Measurements from ENCODE around the gene GLTP.
"Not testable (repeated sequence)": the region's sequence is repeated elsewhere in the genome, so short reads cannot be mapped to it uniquely, and the experiment has no call there.

The GLTP gene, protein sequence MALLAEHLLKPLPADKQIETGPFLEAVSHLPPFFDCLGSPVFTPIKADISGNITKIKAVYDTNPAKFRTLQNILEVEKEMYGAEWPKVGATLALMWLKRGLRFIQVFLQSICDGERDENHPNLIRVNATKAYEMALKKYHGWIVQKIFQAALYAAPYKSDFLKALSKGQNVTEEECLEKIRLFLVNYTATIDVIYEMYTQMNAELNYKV

DNA sequence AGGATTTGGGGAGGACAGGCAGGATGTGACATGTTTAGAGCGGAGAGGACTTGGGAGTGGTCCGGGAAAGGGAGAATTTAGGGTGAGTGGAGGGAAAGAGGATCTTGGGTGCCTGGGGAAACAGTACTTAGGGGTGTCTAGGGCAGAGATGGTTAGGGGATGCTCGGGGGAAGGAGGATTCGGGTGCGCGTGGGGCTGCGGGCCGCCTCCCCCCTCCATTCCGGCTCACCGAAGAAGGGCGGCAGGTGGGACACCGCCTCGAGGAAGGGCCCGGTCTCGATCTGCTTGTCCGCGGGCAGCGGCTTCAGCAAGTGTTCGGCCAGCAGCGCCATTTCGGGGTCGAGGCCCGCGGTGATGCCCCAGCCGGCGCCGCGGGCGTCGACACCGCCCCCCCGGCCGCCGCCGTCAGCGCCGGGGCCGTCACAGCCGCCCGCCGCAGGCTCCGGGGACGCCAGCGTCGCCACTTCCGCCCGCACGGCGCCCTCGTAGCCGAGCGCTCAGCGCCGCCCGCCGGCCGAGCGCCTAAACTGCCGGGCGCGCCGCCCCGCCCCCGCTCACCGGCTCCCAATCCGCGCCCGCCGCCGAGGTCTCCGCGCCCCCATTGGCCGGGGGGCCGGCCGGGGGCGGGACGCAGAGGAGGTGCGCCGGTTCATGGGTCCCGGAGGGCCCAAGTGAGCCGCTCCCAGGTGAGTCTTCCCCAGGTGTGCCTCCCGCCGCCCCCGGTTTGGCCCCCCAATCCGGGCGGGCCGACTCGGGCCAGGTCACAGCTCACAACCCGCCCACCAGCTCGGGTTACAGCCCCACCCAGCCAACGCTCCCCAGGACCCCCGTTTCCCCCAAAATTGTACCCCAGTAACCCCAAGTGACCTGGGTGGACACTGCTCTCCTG lies at the start of gene GLTP:
Gene GLTP (minus strand): TSS at position 499 of the 889 bp plus-strand sequence. CDS start 167 bp downstream, at position 332.
- FAIRE-seq: no peak
- peak; percentile 93 for DNase-seq (ENCODE audit: low spot score)

DNA sequence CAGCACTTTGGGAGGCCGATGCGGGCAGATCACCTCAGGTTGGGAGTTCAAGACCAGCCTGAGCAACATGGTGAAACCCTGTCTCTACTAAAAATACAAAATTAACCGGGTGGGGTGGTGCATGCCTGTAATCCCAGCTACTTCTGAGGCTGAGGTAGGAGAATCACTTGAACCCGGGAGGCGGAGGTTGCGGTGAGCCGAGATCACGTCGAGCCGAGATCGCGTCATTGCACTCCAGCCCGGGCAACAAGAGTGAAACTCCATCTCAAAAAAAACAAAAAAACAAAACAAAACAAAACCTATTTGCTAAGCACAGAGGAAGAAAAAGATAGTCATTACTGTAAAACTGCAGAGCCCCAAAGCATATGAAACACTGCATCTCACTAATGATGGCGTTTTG lies 49.0 kb upstream of the GLTP start:
- FAIRE-seq; DNase-seq (ENCODE audit: low spot score): not testable (repeated sequence)

DNA sequence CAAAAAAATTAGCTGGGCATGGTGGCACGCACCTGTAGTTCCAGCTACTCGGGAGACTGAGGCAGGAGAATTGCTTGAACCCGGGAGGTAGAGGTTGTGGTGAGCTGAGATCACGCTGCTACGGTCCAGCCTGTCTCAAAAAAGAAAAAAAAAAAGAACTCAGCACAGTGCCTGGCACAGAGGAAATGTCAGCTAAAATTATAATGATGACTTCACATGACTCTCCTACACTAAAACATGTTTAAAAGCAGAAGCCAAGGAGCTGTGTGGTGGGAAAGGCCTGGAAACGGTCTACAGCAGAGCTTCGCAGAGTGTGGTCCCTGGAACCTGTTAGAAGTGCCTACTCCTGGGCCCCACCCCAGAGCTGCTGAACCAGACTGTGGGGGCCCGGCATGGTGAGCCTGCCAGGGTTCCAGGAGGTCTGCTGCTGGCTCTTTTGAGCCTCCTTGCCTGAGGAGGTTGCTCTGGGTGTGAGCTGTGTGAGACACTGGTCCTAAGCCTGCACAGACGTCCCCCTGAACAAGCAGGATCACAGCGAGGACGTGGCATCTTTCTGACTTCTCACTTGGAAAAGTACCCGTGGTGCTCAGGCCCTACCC lies 47.8 kb upstream of the GLTP start:
- FAIRE-seq (no peak), DNase-seq (ENCODE audit: low spot score) (no peak)

DNA sequence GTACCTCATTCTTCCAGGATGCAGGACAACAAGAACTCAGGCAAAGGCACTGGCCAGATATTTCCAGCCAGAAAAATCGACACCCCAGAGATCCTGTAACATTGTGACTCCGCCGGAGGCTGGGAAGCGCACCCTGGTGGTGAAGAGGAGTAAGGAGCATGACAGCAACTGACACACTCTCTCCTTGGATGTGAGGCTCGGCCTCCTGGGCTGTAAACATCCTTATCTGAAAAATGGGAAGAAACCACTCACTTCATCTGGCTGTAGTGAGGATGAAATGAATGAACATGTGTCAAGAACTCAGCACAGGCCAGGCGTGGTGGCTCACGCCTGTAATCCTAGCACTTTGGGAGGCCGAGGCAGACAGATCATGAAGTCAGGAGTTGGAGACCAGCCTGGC lies 47.3 kb upstream of the GLTP start:
- peak; percentile 55 for DNase-seq (ENCODE audit: low spot score)
- FAIRE-seq: no peak

DNA sequence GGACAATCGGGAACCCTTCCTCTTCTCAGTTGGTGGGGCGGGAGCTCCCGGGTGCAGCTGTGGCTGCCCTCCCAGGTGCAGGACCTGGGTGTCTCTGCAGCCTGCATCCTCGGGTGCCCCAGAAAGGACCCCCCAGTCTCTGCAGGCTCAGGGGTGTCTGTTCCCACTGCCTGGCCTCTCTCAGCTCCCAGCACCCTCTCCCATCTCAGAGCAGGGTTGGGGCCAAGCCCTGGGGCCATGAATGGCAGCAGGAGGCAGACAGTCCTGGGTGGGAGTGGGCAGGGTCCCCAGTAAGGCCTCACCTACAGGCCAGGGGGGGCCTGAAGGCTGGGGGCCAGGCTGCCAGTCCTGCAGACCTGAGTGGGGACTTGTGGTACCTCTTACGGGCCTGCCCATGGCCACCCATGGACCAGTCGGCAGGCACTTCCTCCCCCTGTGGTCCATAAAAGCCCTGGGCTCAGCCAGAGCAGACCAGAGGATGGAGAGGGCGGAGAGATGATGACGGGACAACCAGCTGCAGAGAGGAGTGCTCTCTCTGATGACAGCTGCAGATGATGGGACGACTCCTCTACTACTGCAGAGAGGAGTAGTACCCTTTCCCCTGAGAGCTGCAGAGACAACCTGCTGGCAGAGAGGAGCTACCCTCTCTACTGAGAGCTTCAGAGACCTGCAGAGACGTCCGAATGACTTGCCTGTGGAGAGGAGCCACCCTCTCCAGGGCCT lies 46.3 kb upstream of the GLTP start:
- FAIRE-seq (no peak), DNase-seq (ENCODE audit: low spot score) (no peak)

DNA sequence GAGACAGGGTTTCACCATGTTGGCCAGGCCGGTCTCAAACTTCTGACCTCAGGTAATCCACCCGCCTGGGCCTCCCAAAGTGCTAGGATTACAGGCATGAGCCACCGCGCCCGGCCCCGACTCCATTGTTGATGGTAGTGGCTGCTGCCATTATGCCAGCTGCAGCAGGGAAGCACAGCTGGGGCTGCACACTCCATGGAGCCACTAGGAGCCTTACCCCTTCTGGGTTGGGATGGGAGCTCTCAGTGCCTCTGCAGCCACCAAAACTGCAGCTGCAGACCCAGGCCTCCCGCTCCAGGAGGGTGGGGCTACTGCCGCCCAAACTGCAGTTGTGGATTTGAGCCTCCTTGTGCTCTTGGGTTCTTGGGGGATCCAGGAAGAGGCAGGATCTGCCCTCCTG lies 45.7 kb upstream of the GLTP start:
- DNase-seq (ENCODE audit: low spot score): no peak
- no peak for FAIRE-seq

DNA sequence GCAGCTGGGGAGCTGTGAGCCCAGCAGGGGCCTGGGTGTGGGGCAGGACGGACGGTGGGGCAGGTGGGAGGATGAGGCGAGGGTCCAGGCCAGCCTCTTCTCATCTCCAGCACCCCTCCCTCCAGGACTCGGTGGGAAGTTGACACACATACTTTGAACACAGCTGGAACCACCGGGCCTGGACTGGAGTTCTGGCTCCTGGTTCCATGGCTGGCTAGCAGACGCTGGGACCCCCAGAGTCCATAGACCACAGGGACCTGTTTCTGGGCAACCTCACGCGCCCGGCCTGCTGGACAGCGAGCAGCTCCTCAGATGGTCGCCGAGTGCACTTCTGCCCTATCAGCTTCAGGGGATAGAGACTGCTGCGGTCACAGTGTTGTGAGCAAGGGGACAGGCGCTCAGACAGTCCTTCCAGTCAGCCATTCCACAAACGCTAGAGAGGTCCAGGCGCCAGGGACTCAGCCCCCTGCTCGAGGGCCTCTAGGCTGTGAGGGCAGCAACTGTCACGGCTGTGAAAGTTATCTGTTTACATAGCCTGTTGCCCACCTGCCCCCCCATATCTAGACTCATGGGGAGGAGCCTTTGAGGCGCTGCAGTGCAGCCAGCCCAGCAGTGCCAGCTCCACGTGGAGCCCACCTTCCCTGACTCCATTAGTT lies 45.0 kb upstream of the GLTP start:
- no peak for FAIRE-seq

DNA sequence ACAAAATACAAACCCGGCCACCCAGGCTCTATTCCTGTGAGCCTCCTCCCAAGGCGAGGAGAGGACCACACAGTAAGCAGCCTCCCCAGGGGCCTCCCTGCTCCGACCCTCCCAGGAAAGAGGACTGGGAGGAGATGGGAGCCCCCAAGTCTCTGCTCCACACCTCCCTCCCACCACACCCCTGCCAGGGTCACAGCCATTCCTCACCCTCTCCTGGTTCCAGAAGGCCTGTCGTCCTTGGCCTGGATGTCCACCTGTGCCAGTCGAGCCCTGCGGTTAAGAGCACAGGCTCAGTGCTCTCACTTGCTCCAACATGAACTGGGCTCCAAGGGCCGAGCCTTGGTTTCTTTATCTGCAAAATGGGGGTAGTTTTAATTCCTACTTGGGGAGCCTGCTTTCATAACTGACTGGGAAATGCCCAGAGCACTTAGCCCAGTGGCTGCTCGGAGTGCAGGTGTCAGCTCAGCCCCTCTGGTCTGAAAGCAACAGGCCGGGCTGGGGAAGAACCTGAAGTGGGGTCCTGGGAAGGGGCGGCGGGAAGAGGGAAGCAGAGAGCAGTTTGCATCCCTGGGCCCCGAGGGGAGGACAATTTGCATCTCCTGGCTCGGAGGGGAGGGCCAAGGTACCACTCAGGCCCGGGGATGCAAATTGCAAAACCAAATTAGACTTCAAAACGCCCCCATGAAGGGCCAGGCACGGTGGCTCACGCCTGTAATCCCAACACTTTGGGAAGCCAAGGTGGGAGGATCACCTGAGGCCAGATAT lies 43.3 kb upstream of the GLTP start:
- FAIRE-seq (no peak), DNase-seq (ENCODE audit: low spot score) (no peak)

More for the DNA sequence above, 45.0 kb upstream of the GLTP start:
- no peak for DNase-seq (ENCODE audit: low spot score)

DNA sequence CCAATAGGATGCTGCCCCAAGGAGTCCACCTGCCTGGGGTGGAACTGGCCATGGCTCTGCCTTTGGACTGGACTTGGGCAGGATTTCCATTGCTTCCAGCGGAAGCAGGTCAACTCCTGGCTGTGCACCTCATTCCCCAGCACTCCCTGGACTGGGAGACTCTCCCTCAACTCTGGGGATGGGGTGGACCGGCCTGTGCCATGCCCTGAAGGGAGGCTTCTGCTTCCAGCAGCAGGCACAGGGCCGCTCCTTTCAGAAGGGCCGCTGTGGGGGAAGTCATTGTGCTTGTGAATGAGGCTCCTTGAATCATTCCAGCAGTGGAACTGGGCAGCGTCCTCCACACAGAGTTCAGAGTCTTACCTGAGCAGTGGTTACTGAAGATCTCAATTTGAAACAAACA lies 42.7 kb upstream of the GLTP start:
- FAIRE-seq (no peak), DNase-seq (ENCODE audit: low spot score) (no peak)

DNA sequence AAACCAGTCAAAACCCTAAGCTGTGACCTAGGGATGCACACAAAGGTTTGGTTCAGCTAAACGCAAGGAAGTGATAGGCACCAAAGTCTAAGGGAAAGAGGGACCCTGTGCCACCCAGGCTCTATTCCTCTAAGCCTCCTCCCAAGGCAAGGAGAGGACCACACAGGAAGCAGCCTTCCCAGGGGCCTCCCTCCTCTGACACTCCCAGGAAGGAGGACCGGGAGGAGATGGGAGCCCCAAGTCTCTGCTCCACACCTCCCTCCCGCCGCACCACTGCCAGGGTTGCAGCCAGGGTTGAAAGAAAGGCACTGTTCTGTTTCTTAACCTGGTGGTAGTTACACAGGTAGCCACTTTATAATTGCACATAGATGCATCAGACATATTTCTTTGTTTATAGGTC lies 41.6 kb upstream of the GLTP start:
- DNase-seq (ENCODE audit: low spot score): no peak
- no peak for FAIRE-seq

DNA sequence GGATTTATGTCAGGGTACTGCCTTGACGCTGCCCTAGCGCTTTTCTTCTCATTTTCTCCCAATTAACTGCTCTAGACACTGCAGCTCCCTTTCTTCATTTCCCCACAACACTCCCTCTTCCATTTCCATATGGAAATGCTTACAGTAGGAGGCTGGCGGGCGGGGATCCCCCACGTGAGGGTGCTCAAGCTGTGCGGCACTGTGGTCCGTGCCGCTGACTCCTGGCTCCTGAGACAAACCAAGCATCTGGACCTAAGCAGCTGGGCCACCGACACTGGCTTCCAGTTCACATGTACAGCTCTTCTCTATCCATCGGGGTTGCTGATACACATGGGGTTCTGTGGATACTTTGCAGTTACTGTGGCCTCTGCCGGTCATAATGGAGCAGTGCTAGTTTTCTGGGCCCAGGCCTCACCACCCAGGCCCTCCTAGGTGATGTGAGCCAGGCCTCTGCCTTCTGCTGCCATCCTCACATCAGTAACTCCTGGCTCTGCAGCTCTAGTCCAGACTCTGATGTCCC lies 40.0 kb upstream of the GLTP start:
- FAIRE-seq (no peak), DNase-seq (ENCODE audit: low spot score) (no peak)

DNA sequence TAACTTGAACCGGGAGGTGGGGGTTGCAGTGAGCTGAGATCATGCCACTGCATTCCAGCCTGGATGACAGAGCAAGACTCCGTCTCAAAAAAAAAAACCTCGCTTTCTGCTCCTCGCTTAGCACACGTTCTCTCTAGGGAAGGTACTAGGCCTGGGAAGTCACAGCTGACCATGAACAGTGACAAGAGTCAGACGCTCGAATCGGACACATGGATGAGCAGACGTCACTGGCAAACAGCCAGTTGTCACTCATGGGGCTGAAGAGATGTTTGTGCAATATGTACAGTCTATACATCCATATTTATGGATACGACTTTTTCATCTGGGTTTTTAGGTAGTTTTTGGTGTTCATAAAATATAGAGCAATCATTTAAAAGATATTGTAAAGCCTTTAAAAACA lies 39.1 kb upstream of the GLTP start:
- FAIRE-seq: no peak
- no peak for DNase-seq (ENCODE audit: low spot score)

DNA sequence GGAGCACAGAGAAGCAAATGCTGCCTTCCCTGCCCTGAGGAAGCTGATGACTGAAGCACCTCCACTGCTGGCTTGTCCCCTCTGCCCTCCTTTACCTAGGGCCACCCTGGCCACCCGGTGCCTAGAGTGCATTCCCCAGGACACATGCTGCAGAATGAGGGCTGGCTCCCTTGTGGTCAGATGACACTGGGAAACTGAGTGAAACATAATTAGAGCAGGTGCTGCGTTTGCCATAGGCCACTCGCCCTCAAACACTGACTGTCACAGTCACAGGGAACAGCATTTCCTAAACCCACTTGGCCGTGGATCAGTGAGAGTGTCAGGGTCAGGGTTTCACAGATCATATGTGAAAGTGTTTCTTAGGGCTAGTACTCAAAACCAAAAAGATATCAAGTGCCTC lies 35.7 kb upstream of the GLTP start:
- DNase-seq (ENCODE audit: low spot score): no peak
- no peak for FAIRE-seq

DNA sequence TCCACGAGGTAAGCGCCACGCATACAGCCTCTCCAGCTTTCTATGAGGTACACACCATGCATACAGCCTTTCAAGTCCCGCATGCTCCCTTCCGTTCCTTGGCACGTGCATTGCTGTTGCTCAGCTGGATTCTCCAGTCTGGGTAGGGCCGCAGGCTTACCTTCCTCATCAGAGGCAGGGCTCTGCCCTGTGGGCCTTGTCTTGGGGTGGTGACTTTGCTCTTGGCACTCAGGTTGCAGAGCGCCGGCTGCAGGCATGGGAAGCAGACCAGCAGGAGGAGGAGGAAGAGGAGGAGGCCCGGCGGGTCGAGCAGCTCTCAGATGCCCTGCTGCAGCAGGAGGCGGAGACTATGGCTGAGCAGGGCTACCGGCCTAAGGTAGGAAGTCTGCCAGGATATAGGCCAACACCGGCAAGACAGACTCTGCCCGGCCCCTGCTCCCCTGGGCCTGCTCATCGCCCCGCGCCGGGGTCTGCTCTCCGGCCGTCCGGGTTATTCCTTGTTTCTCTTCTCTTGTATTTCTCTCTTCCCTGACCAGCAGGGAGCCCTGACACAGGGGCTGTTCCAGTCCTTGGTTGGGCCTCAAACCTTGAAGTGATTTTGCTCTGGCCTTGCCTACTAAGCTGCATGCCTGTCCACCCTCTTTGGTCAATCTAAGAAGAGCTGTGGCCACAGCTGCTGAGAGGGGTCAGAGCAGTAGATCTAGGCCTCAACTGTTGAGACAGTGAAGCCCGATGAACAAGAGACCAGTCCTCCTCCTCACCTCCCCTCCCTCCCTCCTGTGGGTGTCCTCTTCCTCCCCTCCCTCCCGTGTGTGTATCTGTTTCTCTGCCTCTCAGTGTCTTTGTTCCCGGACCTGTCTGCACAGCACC lies 35.1 kb upstream of the GLTP start:
- DNase-seq (ENCODE audit: low spot score) (no peak), FAIRE-seq (no peak)

DNA sequence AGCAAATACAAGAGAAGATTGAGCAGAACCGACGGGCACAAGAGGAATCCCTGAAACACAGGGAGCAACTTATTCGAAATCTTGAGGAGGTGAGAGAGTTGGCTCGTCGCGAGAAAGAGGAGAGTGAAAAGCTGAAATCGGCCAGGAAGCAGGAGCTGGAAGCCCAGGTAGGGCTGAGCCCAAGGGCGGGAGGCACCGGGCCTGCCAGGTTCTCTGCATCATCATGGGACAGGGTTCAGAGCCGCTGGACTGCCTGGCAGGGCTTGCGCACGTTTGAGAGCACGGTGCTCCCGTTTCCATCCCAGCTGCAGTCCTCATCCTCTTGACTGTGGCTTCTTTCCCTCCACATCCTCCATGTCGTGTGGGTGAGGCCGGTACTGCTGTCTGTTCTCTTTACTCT lies 34.1 kb upstream of the GLTP start:
- FAIRE-seq (no peak), DNase-seq (ENCODE audit: low spot score) (no peak)

DNA sequence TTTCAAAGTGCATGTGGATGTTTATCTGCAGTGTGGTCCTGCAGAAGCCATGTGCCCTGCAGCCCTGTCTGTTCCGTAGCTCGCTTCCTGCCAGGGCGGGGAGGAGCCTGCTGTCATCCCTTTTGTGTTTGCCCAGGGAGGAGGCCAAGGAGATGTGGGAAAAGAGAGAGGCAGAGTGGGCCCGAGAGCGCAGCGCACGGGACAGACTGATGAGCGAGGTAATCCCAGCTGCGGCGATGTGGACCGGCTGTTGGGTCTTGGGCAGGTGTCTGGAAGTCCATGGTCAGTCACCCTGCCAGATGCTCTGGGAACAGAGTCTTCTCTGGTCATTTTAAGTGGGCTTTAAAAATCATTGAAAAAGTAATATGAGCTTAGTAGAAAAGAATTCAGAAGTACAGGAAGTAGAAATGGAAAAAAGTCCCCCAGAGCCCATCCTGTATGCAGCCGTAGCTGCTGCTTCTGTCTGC lies 32.5 kb upstream of the GLTP start:
- FAIRE-seq (no peak), DNase-seq (ENCODE audit: low spot score) (no peak)

DNA sequence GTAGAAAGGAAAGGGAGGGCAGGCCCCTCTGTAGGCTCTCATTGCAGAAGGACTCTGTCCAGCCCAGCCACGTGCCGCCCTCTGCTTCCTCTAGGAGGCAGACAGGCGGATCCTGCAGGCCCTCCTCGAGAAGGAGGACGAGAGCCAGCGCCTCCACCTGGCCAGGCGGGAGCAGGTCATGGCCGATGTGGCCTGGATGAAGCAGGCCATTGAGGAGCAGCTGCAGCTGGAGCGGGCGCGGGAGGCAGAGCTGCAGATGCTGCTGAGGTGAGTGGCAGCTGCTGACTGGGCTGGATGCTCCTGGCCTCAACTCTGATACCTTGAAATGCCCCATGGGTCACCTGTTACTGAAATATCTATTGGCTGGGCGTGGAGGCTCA lies 30.6 kb upstream of the GLTP start:
- DNase-seq (ENCODE audit: low spot score): peak; percentile 46
- no peak for FAIRE-seq

DNA sequence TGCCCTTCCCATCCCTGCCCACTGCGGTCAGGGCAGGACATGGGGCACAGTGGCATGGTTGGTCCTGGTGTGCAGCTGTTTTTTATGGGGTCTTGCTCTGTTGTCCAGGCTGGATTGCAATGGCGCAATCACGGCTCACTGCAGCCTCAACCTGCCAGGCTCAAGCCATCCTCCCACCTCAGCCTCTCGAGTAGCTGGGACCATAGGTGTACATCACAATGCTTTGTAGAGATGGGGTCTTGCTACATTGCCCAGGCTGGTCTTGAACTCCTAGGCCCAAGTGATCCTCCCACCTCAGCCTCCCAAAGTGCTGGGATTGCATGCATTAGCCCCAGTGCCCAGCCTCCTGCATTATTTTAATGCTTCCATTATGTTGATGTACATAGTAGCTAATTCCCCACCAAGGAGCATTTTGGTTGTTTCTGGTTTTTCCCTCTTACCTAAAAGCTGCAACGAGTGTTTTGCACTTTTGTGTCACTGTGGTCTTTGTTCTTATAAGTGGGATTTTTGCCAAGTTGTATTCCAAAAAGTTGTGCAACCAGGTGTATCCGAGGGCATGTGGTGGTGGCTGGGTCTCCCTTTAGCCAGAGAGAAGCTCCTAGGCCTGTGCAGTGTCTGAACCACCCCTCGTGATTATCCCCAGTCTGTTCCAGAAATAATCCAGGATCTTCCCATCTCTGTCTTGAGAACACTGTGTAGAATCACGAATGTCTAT lies 30.1 kb upstream of the GLTP start:
- DNase-seq (ENCODE audit: low spot score) (no peak), FAIRE-seq (no peak)

DNA sequence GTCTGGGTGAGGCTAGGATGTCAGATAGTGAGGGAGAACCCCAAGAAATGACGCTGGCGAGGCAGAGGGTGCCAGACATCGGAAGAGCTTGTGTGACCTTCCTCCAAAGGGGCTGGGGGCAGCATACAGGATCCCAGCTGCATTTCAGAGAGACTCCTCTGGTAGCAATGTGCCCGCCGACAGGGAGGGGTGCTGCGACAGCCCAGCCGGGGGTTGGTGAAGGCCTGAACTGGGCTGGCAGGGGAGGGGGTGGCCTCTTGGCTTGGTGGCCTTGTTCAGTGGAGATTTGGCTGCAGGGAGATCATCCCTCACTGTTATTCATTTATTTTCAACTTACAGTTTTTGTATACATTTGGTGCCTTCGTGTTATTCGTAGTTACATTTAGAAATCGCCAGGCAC lies 25.0 kb upstream of the GLTP start:
- DNase-seq (ENCODE audit: low spot score) (no peak), FAIRE-seq (no peak)

Measured in urothelium cell line (cell line).